Measurements from ENCODE around the gene FBLIM1.
A peak's percentile ranks its signal among the peaks of the same experiment; 100 is the strongest.

Gene FBLIM1

GRCh38 chr1:15777909-15778707 lies 19.5 kb downstream of the FBLIM1 start:
- DNase-seq (ENCODE audit: low read depth) = no peak
- TF ChIP-seq CTCF (conservative IDR thresholded peaks at IDR 0.05; ENCODE audit: control insufficient read depth, insufficient read depth, low read depth, low read length) = no peak
- H3K4me3 ChIP-seq (ENCODE audit: control insufficient read depth, low read depth, low read length) = no peak overlapping the region

- no peak for TF ChIP-seq CTCF (conservative IDR thresholded peaks at IDR 0.05; ENCODE audit: control insufficient read depth, insufficient read depth, low read depth, low read length)
- no peak overlapping the region for H3K4me3 ChIP-seq (ENCODE audit: control insufficient read depth, low read depth, low read length)
- no peak for DNase-seq (ENCODE audit: low read depth)
Observed at GRCh38 chr1:15785683-15786082, 27.1 kb downstream of the FBLIM1 start.

GRCh38 chr1:15786581-15786980 lies 28.0 kb downstream of the FBLIM1 start:
- peak; percentile 49 for DNase-seq (ENCODE audit: low read depth)
- TF ChIP-seq CTCF (conservative IDR thresholded peaks at IDR 0.05; ENCODE audit: control insufficient read depth, insufficient read depth, low read depth, low read length) = no peak
- H3K4me3 ChIP-seq (ENCODE audit: control insufficient read depth, low read depth, low read length) = no peak overlapping the region

- TF ChIP-seq CTCF (conservative IDR thresholded peaks at IDR 0.05; ENCODE audit: control insufficient read depth, insufficient read depth, low read depth, low read length) = no peak
- no peak overlapping the region for H3K4me3 ChIP-seq (ENCODE audit: control insufficient read depth, low read depth, low read length)
- peak; percentile 78 for DNase-seq (ENCODE audit: low read depth)
Observed at GRCh38 chr1:15788624-15789301, 30.2 kb downstream of the FBLIM1 start.

GRCh38 chr1:15796086-15796462 lies 37.5 kb downstream of the FBLIM1 start:
- no peak for TF ChIP-seq CTCF (conservative IDR thresholded peaks at IDR 0.05; ENCODE audit: control insufficient read depth, insufficient read depth, low read depth, low read length)
- no peak for DNase-seq (ENCODE audit: low read depth)
- H3K4me3 ChIP-seq (ENCODE audit: control insufficient read depth, low read depth, low read length) = no peak overlapping the region

- DNase-seq (ENCODE audit: low read depth) = peak; percentile 37
- no peak for TF ChIP-seq CTCF (conservative IDR thresholded peaks at IDR 0.05; ENCODE audit: control insufficient read depth, insufficient read depth, low read depth, low read length)
- H3K4me3 ChIP-seq (ENCODE audit: control insufficient read depth, low read depth, low read length) = no peak overlapping the region
Observed at GRCh38 chr1:15797614-15798390, 39.2 kb downstream of the FBLIM1 start.

All from fibroblast of mammary gland (primary cell).